WTC11 (cell line): Measurements from ENCODE around the gene CREBBP. TPM values are rescaled to one million over a fixed set of nuclear protein-coding genes. Genes with fewer than 3 reads are reported as not detected.

Experiments
- ATAC-seq: fragments of 200-7000 bp; cut with Tn5 transposase; 2 replicates; pipeline ENCODE4 v1.10.0; 2021; ENCODE audit warnings: mild to moderate bottlenecking, moderate library complexity
- CTCF ChIA-PET: fragments of 300-600 bp; sonication (Branson Sonifier 250); formaldehyde crosslinking; loops from one replicate; lab custom pipeline; 2021; ENCODE audit warnings: antibody characterized with exemption; lab: Charles Lee
- POLR2A ChIA-PET: fragments of 350-600 bp; sonication (Branson Sonifier 250); formaldehyde crosslinking; loops from one replicate; lab custom pipeline; 2021; ENCODE audit warnings: antibody characterized with exemption; lab: Charles Lee
- DNase-seq: peaks from one replicate; pipeline ENCODE4 v3.0.0; 2021; ENCODE audit warnings: low spot score
- H3K27ac Mint-ChIP-seq: 2 replicates; pipeline ENCODE4 v1.8.0; 2021; ENCODE audit warnings: mixed read lengths
- H3K27me3 Mint-ChIP-seq: 2 replicates; pipeline ENCODE4 v1.8.0; 2021; ENCODE audit warnings: low read depth, mild to moderate bottlenecking, moderate library complexity, mixed read lengths
- H3K36me3 Mint-ChIP-seq: 2 replicates; pipeline ENCODE4 v1.8.0; 2021; ENCODE audit warnings: mixed read lengths
- H3K4me1 Mint-ChIP-seq: 2 replicates; pipeline ENCODE4 v1.8.0; 2022; ENCODE audit warnings: mixed read lengths
- H3K4me3 Mint-ChIP-seq: 2 replicates; pipeline ENCODE4 v1.8.0; 2021; ENCODE audit warnings: mild to moderate bottlenecking, moderate library complexity, mixed read lengths
- H3K9me3 Mint-ChIP-seq: 2 replicates; pipeline ENCODE4 v1.8.0; 2021; ENCODE audit warnings: mixed read lengths
- CREM ChIP-seq: sonication (generic); formaldehyde crosslinking; IDR thresholded peaks from 2 replicates; pipeline ENCODE4 v1.8.1; 2022; ENCODE audit warnings: mild to moderate bottlenecking, missing genetic modification reagents, moderate library complexity
- ETV6 ChIP-seq: sonication (generic); formaldehyde crosslinking; IDR thresholded peaks from 2 replicates; pipeline ENCODE4 v1.8.1; 2022; ENCODE audit warnings: mild to moderate bottlenecking, missing genetic modification reagents
- GABPB1 ChIP-seq: sonication (generic); formaldehyde crosslinking; IDR thresholded peaks from 2 replicates; pipeline ENCODE4 v1.8.1; 2023; ENCODE audit warnings: mild to moderate bottlenecking, missing genetic modification reagents
- GTF2I ChIP-seq: fragments of 250-450 bp; sonication (Bioruptor Pico); conservative IDR thresholded peaks from 2 replicates; pipeline ENCODE4 v1.4.0; 2021; ENCODE audit warnings: mild to moderate bottlenecking
- JUN ChIP-seq: sonication (generic); formaldehyde crosslinking; IDR thresholded peaks from 2 replicates; pipeline ENCODE4 v1.8.0; 2023; ENCODE audit warnings: mild to moderate bottlenecking, missing genetic modification reagents
- KAT7 ChIP-seq: sonication (generic); formaldehyde crosslinking; IDR thresholded peaks from 2 replicates; pipeline ENCODE4 v1.8.1; 2023; ENCODE audit warnings: missing genetic modification reagents, mild to moderate bottlenecking, borderline replicate concordance
- MYBL2 ChIP-seq: sonication (generic); formaldehyde crosslinking; IDR thresholded peaks from 2 replicates; pipeline ENCODE4 v1.8.1; 2023; ENCODE audit warnings: mild to moderate bottlenecking, moderate library complexity, missing genetic modification reagents
- NFYB ChIP-seq: sonication (generic); formaldehyde crosslinking; conservative IDR thresholded peaks from 2 replicates; pipeline ENCODE4 v1.8.0; 2022; ENCODE audit warnings: low read depth, missing genetic modification reagents
- RELA ChIP-seq: sonication (generic); formaldehyde crosslinking; IDR thresholded peaks from 2 replicates; pipeline ENCODE4 v1.8.1; 2022; ENCODE audit warnings: missing genetic modification reagents, mild to moderate bottlenecking, borderline replicate concordance
- SMAD4 ChIP-seq: sonication (generic); formaldehyde crosslinking; IDR thresholded peaks from 2 replicates; pipeline ENCODE4 v1.8.0; 2022; ENCODE audit warnings: mild to moderate bottlenecking, missing genetic modification reagents
- SOX15 ChIP-seq: fragments of 250-450 bp; sonication (Bioruptor Pico); IDR thresholded peaks from 2 replicates; pipeline ENCODE4 v1.9.0; 2021; ENCODE audit warnings: mild to moderate bottlenecking
- TEAD1 ChIP-seq: sonication (generic); formaldehyde crosslinking; IDR thresholded peaks from 2 replicates; pipeline ENCODE4 v1.8.0; 2022; ENCODE audit warnings: mild to moderate bottlenecking, missing genetic modification reagents
- TEAD4 ChIP-seq: sonication (generic); formaldehyde crosslinking; IDR thresholded peaks from 2 replicates; pipeline ENCODE4 v1.8.0; 2022; ENCODE audit warnings: mild to moderate bottlenecking, missing genetic modification reagents
- TP53 ChIP-seq: sonication (generic); formaldehyde crosslinking; IDR thresholded peaks from 2 replicates; pipeline ENCODE4 v1.8.1; 2023; ENCODE audit warnings: mild to moderate bottlenecking, missing genetic modification reagents
- ZBTB21 ChIP-seq: sonication (generic); formaldehyde crosslinking; IDR thresholded peaks from 2 replicates; pipeline ENCODE4 v1.8.1; 2023; ENCODE audit warnings: mild to moderate bottlenecking, missing genetic modification reagents, borderline replicate concordance
- ZNF219 ChIP-seq: sonication (generic); formaldehyde crosslinking; IDR thresholded peaks from 2 replicates; pipeline ENCODE4 v1.8.0; 2023; ENCODE audit warnings: missing genetic modification reagents, mild to moderate bottlenecking, borderline replicate concordance
- ZNF416 ChIP-seq: fragments of 250-450 bp; sonication (Bioruptor Pico); IDR thresholded peaks from 2 replicates; pipeline ENCODE4 v1.9.0; 2021; ENCODE audit warnings: mild to moderate bottlenecking, inconsistent platforms
- total RNA-seq: library from RNA; stranded (reverse); gene quantifications from 3 replicates; pipeline ENCODE4 v1.2.3, GENCODE V29; 2021
- TF ChIP-seq, protein P1 (sequence below): sonication (generic); formaldehyde crosslinking; IDR thresholded peaks from 2 replicates; pipeline ENCODE4 v1.8.1; 2023; ENCODE audit warnings: mild to moderate bottlenecking, missing genetic modification reagents, moderate library complexity
- TF ChIP-seq, protein P2 (sequence below): sonication (generic); formaldehyde crosslinking; IDR thresholded peaks from 2 replicates; pipeline ENCODE4 v1.8.0; 2022; ENCODE audit warnings: mild to moderate bottlenecking, missing genetic modification reagents
- TF ChIP-seq, protein P3 (sequence below): sonication (generic); formaldehyde crosslinking; IDR thresholded peaks from 2 replicates; pipeline ENCODE4 v1.8.0; 2022; ENCODE audit warnings: mild to moderate bottlenecking, missing genetic modification reagents
- TF ChIP-seq, protein P4 (sequence below): sonication (generic); formaldehyde crosslinking; IDR thresholded peaks from 2 replicates; pipeline ENCODE4 v1.8.0; 2022; ENCODE audit warnings: mild to moderate bottlenecking, missing genetic modification reagents
- TF ChIP-seq, protein P5 (sequence below): sonication (generic); formaldehyde crosslinking; IDR thresholded peaks from 2 replicates; pipeline ENCODE4 v1.8.1; 2022; ENCODE audit warnings: missing genetic modification reagents, borderline replicate concordance
- TF ChIP-seq, protein P6 (sequence below): sonication (generic); formaldehyde crosslinking; IDR thresholded peaks from 2 replicates; pipeline ENCODE4 v1.8.0; 2023; ENCODE audit warnings: missing genetic modification reagents
- TF ChIP-seq, protein P7 (sequence below): sonication (generic); formaldehyde crosslinking; IDR thresholded peaks from 2 replicates; pipeline ENCODE4 v1.8.1; 2023; ENCODE audit warnings: mild to moderate bottlenecking, missing genetic modification reagents
- TF ChIP-seq, protein P8 (sequence below): sonication (generic); formaldehyde crosslinking; conservative IDR thresholded peaks from 2 replicates; pipeline ENCODE4 v1.8.1; 2022; ENCODE audit warnings: mild to moderate bottlenecking, missing genetic modification reagents
- TF ChIP-seq, protein P9 (sequence below): sonication (generic); formaldehyde crosslinking; IDR thresholded peaks from 2 replicates; pipeline ENCODE4 v1.8.0; 2022; ENCODE audit warnings: mild to moderate bottlenecking, missing genetic modification reagents

The CREBBP gene
- total RNA-seq, 1 experiment from 2014 or later = 49.6 TPM

DNA sequence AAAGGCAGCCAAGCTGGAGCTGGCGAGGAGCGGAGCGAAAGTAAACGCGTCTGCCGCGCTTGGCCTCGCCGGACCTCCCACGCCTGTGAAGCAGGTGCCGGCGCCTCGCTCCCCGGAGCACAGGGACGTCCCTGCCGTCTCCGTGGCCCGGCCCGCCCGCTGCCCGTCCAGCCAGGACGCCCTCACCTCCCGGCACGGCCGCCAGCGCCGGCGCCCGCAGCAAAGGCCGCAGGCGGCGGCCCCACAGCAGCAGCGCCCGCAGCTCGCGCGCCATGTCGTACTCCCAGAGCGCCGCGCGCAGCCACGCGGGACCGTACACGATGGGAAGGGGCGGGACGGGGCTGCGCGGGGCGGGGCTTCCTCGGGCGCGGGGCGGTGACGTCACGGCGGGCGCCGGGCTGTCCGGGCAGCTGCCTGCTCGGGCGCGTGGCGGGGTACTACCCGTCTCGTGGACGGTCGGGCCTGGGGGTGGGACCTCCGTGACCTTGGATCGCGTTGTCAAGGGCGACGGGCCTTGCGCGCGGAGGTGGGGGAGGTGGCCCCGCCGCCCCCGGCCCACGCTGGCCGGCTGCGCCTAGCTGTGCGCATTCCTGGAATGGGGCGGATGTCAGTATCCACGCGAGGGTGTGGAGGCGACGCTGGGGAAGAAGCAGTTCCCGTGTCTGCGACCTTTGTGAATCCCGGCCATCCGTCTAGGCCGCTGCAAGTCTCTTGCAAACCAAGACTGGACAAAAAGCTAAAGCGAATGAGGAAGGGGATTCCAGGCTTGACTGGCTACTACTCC lies 163.1 kb downstream of the CREBBP start, which contains the start of gene TRAP1 (continued):
- TF ChIP-seq, protein P1, sequence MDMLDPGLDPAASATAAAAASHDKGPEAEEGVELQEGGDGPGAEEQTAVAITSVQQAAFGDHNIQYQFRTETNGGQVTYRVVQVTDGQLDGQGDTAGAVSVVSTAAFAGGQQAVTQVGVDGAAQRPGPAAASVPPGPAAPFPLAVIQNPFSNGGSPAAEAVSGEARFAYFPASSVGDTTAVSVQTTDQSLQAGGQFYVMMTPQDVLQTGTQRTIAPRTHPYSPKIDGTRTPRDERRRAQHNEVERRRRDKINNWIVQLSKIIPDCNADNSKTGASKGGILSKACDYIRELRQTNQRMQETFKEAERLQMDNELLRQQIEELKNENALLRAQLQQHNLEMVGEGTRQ (CRISPR knock-in tag) = peak; percentile 43; the same call in 1 of the 2 replicates
- TF ChIP-seq ZNF416 = no peak
- TF ChIP-seq, protein P2, sequence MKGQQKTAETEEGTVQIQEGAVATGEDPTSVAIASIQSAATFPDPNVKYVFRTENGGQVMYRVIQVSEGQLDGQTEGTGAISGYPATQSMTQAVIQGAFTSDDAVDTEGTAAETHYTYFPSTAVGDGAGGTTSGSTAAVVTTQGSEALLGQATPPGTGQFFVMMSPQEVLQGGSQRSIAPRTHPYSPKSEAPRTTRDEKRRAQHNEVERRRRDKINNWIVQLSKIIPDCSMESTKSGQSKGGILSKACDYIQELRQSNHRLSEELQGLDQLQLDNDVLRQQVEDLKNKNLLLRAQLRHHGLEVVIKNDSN (CRISPR knock-in tag) = peak; percentile 55; the same call in 1 of the 2 replicates
- TF ChIP-seq CREM = peak; percentile 97
- TF ChIP-seq, protein P3, sequence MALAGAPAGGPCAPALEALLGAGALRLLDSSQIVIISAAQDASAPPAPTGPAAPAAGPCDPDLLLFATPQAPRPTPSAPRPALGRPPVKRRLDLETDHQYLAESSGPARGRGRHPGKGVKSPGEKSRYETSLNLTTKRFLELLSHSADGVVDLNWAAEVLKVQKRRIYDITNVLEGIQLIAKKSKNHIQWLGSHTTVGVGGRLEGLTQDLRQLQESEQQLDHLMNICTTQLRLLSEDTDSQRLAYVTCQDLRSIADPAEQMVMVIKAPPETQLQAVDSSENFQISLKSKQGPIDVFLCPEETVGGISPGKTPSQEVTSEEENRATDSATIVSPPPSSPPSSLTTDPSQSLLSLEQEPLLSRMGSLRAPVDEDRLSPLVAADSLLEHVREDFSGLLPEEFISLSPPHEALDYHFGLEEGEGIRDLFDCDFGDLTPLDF (CRISPR knock-in tag) = no peak
- peak; percentile 62 for TF ChIP-seq TEAD1 (CRISPR knock-in tag)
- peak; percentile 69; the same call in 1 of the 2 replicates for TF ChIP-seq KAT7 (CRISPR knock-in tag)
- peak; percentile 73; the same call in 1 of the 2 replicates for TF ChIP-seq TEAD4 (CRISPR knock-in tag)

DNA sequence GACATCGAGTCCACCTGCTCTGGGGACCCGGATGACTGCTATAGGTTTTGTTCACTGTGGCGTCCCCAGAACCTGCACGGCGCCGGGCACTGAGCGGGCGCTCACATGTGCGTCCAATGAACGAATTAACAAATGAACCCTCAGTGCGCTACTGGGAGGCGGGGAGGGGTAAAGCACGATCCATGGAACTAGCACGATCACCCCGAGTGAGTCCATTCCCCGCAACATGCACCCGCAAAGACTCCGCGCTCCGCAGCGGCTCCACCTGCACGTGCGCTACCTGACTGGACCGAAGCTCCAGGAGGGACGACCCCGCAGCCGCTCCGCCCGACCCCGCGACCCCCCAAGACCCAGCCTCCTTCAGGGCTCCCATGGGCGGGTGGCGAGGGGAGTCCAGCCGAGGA lies 163.7 kb downstream of the CREBBP start:
- Mint-ChIP-seq H3K36me3 (peaks cover 14% of the 10 kb centered on the region), H3K4me3 (peak overlapping the region; percentile 88), H3K4me1 (peaks cover 45% of the 10 kb centered on the region), H3K27ac (peak overlapping the region; percentile 27; the same call in 1 of the 2 replicates), H3K27me3 (no peaks in the 10 kb centered on the region), H3K9me3 (no peaks in the 10 kb centered on the region)
- peak; percentile 27 for ATAC-seq
- peak; percentile 34 for DNase-seq
- TF ChIP-seq TP53 = no peak; the same call in 1 of the 2 replicates
- TF ChIP-seq, protein P4, sequence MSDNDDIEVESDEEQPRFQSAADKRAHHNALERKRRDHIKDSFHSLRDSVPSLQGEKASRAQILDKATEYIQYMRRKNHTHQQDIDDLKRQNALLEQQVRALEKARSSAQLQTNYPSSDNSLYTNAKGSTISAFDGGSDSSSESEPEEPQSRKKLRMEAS = peak; percentile 55
- no peak for TF ChIP-seq SOX15 (CRISPR knock-in tag)
- TF ChIP-seq, protein P5, sequence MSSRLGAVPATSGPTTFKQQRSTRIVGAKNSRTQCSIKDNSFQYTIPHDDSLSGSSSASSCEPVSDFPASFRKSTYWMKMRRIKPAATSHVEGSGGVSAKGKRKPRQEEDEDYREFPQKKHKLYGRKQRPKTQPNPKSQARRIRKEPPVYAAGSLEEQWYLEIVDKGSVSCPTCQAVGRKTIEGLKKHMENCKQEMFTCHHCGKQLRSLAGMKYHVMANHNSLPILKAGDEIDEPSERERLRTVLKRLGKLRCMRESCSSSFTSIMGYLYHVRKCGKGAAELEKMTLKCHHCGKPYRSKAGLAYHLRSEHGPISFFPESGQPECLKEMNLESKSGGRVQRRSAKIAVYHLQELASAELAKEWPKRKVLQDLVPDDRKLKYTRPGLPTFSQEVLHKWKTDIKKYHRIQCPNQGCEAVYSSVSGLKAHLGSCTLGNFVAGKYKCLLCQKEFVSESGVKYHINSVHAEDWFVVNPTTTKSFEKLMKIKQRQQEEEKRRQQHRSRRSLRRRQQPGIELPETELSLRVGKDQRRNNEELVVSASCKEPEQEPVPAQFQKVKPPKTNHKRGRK (CRISPR knock-in tag) = 0 out of 2 replicates have a peak, but pooled peaks have one; percentile 56
- TF ChIP-seq, protein P6, sequence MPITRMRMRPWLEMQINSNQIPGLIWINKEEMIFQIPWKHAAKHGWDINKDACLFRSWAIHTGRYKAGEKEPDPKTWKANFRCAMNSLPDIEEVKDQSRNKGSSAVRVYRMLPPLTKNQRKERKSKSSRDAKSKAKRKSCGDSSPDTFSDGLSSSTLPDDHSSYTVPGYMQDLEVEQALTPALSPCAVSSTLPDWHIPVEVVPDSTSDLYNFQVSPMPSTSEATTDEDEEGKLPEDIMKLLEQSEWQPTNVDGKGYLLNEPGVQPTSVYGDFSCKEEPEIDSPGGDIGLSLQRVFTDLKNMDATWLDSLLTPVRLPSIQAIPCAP = no peak; the same call in 1 of the 2 replicates
- TF ChIP-seq SMAD4 (CRISPR knock-in tag) = peak; percentile 55; the same call in 1 of the 2 replicates
- no peak for TF ChIP-seq ZNF219 (CRISPR knock-in tag)
- TF ChIP-seq, protein P7, sequence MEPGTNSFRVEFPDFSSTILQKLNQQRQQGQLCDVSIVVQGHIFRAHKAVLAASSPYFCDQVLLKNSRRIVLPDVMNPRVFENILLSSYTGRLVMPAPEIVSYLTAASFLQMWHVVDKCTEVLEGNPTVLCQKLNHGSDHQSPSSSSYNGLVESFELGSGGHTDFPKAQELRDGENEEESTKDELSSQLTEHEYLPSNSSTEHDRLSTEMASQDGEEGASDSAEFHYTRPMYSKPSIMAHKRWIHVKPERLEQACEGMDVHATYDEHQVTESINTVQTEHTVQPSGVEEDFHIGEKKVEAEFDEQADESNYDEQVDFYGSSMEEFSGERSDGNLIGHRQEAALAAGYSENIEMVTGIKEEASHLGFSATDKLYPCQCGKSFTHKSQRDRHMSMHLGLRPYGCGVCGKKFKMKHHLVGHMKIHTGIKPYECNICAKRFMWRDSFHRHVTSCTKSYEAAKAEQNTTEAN (CRISPR knock-in tag) = 0 out of 2 replicates have a peak, but pooled peaks have one; percentile 75
- TF ChIP-seq RELA (CRISPR knock-in tag) = no peak
- no peak for TF ChIP-seq CREM
- TF ChIP-seq, protein P8, sequence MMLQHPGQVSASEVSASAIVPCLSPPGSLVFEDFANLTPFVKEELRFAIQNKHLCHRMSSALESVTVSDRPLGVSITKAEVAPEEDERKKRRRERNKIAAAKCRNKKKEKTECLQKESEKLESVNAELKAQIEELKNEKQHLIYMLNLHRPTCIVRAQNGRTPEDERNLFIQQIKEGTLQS = 0 out of 2 replicates have a peak, but pooled peaks have one; percentile 32
- 0 out of 2 replicates have a peak, but pooled peaks have one; percentile 8 for TF ChIP-seq ETV6
- 0 out of 2 replicates have a peak, but pooled peaks have one; percentile 50 for TF ChIP-seq ZBTB21 (CRISPR knock-in tag)
- TF ChIP-seq, protein P9, sequence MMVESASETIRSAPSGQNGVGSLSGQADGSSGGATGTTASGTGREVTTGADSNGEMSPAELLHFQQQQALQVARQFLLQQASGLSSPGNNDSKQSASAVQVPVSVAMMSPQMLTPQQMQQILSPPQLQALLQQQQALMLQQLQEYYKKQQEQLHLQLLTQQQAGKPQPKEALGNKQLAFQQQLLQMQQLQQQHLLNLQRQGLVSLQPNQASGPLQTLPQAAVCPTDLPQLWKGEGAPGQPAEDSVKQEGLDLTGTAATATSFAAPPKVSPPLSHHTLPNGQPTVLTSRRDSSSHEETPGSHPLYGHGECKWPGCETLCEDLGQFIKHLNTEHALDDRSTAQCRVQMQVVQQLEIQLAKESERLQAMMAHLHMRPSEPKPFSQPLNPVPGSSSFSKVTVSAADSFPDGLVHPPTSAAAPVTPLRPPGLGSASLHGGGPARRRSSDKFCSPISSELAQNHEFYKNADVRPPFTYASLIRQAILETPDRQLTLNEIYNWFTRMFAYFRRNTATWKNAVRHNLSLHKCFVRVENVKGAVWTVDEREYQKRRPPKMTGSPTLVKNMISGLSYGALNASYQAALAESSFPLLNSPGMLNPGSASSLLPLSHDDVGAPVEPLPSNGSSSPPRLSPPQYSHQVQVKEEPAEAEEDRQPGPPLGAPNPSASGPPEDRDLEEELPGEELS (CRISPR knock-in tag) = 0 out of 2 replicates have a peak, but pooled peaks have one; percentile 38
- peak; percentile 34; the same call in 1 of the 2 replicates for TF ChIP-seq MYBL2 (CRISPR knock-in tag)
- no peak for TF ChIP-seq GTF2I (CRISPR knock-in tag)
- peak; percentile 61; the same call in 1 of the 2 replicates for TF ChIP-seq JUN (CRISPR knock-in tag)
- no peak for TF ChIP-seq GABPB1 (CRISPR knock-in tag)
- no peak for TF ChIP-seq TEAD4 (CRISPR knock-in tag)
- TF ChIP-seq NFYB (CRISPR knock-in tag) = no peak; the same call in 1 of the 2 replicates
- ChIA-PET CTCF (interaction anchor here (1.7 kb wide), 1 partner anchor 26 kb away, joined by 6 read pairs; no protein-coding TSS in a partner anchor), POLR2A (no interaction called here)
